ENCODE results near the gene MAP3K5.

DNA sequence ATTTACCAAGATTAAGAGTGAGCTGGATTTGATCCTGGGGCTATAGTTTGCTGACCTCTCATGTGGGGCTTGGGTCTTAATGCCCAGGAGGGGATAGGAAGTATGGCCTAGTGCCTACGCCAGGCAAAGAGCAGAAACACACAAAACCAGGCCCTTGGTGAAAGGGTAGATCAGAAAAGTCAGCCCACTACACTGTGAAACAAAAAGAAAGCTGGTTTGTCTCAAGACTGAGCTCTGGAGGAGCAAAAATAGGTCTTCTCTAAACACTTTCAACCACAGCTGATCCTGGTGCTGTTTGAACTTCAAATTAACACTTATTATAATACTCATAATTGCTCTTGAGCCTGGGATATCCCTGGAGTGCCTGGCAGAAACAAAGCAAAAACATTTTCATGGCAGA, 167.0 kb downstream of the MAP3K5 start:
- TF ChIP-seq XRCC5 (IDR thresholded peaks at IDR 0.05; ENCODE audit: low read depth, low read length) = no peak
- no peak for TF ChIP-seq MEIS2 (IDR thresholded peaks at IDR 0.05; ENCODE audit: partially characterized antibody)
- TF ChIP-seq CEBPB (tag; IDR thresholded peaks at IDR 0.05) = no peak
- no peak for TF ChIP-seq ZFP1 (CRISPR knock-in tag; IDR thresholded peaks at IDR 0.05)
- no peak for TF ChIP-seq BCL6 (CRISPR knock-in tag; IDR thresholded peaks at IDR 0.05)
- no peak for TF ChIP-seq BRD4 (IDR thresholded peaks at IDR 0.05)
- no peak for TF ChIP-seq SMAD1 (IDR thresholded peaks at IDR 0.05; ENCODE audit: low read depth, low read length, partially characterized antibody)
- TF ChIP-seq SIN3A (IDR thresholded peaks at IDR 0.05; ENCODE audit: borderline replicate concordance in 2 of 2, control insufficient read depth in 1 of 2, low read depth in 2 of 2, low read length in 2 of 2) = no peak
- no peak for TF ChIP-seq ZNF644 (tag; IDR thresholded peaks at IDR 0.05; ENCODE audit: low read depth)
- TF ChIP-seq ARNT (IDR thresholded peaks at IDR 0.05) = no peak
- TF ChIP-seq SP1 (CRISPR knock-in tag; IDR thresholded peaks at IDR 0.05) = no peak
- TF ChIP-seq EP300 (IDR thresholded peaks at IDR 0.05; ENCODE audit: low read length) = no peak
